NCI-H226 (cell line): ENCODE results near the gene PDE5A.
"Not testable (repeated sequence)": the region's sequence is repeated elsewhere in the genome, so short reads cannot be mapped to it uniquely, and the experiment has no call there.

Source experiments
- DNase-seq: peaks from one replicate; pipeline ENCODE4 v3.0.0-alpha.2; 2015

Gene PDE5A

DNA sequence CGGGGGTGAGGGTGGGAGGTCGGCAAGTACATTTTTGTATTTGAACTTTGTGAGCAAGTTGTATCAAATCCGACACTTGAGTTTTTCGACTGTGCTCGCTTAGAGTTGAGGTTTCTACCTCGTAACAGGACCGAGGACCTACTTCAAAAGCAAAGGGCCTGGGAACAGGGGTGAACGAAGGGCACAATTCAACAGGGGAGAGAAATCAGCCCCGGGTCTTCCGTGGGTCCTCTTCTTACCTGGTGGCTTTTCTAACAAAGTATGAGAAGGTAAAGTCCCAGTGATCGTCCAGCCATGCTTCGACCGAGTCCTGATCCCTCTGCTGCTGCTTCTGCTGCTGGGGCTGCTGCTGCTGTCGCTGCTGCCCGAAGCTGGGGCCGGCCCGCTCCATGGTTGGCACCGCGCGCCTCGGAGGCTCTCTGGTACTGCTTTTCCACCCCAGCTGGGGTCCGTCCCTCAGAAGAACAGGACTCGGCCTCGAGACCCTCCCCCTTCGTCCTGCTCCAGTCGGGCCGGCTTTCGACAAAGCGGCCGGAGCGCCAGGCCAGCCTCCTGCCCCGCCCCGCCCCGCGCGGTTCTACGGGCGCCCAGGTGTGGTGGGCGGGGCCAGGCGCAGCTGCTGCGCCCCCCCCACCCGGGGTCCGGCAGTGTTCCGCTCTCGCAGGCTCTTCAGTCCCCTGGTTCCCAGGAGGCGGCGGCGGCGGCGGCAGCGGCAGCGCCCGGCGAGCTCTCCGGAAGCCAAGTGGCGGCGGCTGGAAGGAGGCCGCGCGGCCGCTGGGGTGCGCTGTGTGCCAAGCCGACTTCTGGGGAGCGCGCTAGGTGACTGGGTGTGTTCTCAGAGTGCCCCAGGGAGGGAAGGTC, at the start of gene PDE5A:
Gene PDE5A, minus strand, starts transcription at position 524 of the 861 bp plus-strand sequence. Its CDS starts 133 bp downstream, at position 391.
- DNase-seq: peak; percentile 70

DNA sequence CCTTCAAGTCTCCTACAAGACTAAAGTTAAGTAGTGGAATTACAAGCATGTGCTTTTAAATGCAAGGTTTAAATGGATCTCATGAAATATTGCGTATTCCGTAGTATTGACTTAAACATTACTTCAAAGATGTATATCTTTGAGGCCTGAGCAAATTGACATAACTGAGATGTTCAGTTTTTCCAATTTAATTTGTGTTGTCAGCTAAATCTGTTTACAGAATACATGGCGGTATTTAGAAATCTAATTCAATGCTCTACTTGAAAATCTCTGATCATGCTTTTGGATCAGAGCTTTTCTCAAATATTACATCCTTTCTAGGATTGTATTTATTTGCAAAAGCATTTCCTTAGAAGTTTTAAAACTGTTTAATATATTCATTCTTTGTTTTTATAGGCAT, 47.5 kb upstream of the PDE5A start:
- DNase-seq: no peak

DNA sequence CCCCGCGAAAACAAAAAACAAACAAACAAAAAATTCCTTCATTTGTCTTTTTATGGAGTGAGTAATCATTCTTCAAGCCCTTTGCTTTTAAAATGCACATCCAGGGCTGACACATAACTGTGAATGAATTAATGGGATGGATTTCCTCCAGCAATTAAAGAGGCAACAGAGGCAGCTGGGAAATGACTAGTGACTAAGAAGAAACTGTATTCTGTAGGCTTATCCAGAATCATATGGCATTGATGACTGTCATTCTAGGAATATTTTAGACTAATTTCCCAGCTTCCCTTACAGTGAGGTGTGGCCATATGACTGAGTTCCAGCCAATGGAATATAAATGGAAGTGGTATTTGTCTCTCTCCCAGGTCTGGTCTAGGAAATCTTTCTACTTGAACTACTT, 46.8 kb upstream of the PDE5A start:
- no peak for DNase-seq

DNA sequence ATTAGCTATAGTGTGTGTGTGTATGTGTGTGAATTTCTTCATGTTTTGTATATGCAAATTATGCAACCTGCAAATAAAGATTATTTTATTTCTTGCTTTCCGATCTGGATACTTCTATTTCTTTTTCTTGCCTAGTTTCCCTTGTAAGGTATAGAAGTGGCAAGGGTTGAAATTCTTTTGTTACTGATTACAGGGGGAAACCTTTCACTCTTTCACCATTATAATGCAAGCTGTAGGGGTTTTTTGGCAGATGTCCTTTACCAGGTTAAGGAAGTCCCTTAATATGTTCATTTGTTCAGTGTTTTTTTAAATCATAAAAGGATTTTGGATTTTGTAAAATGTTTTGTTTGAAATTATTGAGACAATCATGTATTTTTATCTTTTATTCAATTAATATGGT, 44.3 kb upstream of the PDE5A start:
- DNase-seq: no peak

DNA sequence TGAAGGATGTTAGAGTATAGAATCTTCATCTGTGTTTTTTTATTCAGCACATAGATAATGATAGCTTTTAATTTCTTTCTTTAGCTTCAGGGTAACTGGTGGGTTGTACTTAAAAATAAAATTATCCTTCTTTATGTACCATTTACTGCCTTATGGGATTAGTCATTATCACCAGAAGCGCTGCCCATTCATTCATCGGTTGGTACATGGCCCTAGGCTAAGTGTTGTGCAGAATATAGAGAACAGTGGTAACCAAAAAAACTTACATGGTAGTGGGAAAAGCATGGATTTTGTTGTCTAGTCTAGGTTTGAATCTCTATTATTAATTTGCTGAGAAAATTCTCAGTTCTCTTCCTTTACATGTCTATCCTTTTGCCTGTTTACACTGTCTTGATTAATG, 43.5 kb upstream of the PDE5A start:
- DNase-seq: no peak

DNA sequence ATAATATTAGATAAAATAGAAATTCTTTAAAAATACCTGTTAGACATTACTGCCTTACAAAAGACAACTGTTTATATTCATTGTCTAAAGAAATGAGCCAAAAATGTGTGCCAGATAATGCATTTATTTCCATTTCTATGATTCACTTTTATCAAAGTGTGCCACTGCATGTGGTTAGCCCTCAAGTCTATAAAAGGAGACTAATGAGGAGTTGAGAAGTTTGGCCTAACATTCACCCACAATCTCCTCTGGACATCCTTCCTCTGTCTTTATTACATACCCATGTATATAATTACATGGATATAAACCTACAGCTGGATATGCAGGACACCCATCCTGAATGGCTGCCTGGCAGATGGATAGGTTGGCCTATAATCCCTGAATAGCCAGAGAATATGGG, 42.6 kb upstream of the PDE5A start:
- no peak for DNase-seq

DNA sequence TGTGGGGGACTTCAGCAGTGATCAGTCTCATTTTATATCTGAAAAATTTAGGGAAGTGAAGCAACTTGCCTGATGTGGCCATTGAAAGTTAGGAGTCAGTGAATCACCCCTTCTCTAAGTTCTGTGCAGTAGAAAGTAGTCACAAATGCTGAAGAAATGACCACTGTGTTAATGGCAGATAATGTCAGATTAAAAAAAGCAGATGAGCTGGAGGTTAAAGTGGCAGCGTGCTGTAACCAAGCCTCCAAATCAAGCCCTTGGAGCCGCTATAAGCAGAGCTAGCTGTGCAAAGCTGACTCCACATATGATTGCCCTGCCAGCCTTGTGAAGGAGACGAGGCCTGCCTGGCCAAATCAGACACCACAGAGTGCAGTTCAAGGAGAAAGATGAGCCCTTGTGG, 39.2 kb upstream of the PDE5A start:
- DNase-seq: no peak

DNA sequence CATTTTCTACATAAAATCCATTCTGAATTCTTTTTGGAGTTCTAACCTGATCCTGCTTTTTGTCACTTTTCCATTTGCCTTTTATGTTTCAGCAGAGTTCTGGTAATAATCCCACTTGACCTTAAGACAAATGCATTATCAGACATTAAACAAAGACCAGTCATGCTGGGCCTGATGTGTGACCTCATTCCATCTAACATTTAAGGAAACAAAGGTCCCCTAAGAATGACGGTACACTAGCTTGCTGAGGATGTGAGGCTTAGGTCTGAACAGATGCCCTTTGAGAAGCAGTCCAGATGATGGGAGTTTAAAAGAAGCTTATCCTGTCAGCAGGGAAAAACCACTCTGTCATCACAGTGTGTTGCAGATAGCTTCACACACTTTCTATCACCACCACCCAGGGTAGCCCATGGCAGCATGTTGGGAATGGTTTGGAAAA, 38.1 kb upstream of the PDE5A start:
- DNase-seq: no peak

DNA sequence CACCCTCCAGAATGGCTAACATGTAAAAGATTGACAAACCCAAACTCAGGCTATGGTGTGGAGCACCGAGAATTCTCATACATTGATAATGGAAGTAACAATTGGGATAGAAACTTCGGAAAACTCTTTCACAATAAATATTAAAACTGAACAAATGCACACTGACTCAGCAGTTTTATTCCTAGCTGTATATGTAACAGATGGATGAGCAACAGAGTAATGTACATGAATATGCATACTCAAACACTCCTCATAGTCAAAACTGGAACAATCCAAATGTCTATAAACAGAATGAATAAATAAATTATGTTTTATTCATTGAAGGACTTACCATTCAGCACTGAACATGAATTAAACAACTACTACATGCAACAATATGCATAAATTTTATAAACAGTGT, 37.1 kb upstream of the PDE5A start:
- no peak for DNase-seq

DNA sequence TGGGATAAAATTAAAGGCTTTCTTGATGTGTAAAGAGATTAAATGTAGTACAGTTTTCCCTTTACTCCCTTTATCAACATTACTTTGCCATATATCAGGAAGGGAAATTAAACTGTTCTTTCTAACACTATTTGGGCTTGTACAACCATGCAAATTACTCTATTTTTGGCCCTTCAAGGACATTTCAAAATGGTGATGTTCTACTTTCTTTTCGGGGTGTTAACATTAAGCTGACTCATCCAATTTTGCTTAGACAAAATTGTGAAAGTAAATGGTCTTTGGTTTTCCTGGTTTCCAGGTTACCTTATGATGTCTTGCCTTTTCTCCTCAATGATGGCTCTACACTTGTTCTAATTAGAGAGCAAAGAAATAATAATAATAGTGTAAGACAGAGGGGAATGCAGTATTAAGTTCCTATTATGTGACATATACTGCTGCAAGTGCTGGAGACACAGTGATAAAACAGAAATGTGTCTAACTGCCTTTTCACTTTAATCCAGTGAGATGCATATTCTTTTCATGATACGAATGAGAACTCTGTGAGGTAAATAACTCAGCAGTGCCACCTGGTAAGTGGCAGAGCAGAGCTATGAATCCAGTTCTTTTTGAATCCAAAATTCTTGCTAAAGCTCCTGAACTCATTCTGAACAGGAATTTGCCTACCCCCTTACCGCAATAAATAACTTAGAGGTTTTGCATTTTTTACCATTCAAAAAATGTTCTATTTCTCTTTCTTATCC, 35.7 kb upstream of the PDE5A start:
- DNase-seq: no peak

DNA sequence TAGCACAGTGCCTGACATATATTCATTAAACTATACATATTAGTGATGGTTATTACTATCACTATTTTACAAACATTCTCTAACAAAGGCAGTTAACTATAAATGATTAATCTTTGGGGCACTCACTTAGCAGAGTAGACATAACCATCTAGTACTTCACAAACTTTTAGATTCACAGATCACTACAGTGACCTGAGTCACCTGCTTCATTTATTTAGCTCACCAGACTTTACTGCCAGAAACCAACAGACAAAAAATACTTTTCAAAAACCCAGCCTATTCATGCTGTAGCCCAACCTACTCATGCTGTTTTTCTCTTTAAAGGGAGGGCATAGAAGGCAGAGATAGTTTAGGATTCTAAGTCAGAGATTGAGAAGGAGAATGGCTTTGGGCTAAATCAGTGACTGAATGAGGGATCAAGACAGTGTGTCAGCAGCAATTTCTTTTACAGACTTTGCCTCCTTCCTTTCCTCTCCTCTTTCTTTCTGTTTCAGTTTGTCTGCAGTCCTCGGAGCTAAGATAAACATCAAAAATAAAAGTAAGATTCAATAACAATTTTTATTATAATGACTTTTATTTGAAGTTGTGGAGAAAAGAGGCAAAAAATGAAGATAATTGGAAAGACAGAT, 34.7 kb upstream of the PDE5A start:
- no peak for DNase-seq

DNA sequence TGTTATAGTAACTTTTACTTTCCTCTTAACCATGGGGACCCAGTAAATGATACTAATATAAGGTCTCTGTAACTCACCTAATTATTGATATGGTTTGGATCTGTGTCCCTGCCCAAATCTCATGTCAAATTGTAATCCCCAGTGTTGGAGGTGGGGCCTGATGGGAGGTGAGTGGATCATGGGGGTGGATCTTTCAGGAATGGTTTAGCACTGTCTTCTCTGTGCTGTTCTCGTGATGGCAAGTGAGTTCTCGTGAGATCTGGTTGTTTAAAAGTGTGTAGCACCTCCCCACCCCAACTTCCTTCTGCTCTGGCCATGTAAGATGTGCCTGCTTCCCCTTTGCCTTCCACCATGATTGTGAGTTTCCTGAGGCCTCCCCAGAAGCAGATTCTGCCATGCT, 34.0 kb upstream of the PDE5A start:
- not testable (repeated sequence) for DNase-seq

DNA sequence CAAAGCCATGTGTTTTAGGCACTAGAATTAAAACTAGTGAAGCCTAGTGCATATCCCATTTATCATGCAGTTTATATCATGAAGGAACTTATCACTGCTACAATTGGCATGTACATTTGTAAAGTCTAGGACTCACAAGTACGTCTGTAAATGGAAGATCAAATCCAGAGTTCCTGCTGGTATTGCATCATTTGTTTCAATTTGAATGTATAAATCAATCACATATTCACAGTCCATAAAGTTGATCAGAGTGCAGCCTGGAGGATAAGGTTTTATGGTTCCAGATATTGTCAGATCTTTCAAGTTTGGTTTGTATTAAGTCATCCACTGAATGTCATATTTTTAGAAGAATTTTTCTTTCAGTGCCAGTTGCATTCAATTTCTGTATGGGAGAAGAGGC, 32.6 kb upstream of the PDE5A start:
- no peak for DNase-seq

DNA sequence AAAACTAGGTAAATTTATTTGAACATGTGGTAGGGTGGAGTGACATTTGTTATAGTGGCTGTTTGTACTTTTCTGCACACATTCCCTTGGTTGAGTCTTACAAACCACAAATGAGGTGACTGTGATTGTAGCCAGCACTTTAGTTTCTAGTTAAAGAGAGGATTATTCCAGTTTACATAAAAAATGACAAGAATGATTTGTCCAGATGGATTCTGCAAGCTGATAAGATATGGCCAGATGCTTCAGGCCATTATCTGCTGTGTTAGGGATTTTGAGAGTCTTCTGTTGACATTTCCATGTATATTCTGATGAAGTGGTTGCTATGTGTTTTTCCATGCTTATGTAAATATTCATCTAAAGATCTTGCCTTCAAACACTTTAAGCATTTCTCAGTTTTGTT, 31.0 kb upstream of the PDE5A start:
- DNase-seq: peak; percentile 47

DNA sequence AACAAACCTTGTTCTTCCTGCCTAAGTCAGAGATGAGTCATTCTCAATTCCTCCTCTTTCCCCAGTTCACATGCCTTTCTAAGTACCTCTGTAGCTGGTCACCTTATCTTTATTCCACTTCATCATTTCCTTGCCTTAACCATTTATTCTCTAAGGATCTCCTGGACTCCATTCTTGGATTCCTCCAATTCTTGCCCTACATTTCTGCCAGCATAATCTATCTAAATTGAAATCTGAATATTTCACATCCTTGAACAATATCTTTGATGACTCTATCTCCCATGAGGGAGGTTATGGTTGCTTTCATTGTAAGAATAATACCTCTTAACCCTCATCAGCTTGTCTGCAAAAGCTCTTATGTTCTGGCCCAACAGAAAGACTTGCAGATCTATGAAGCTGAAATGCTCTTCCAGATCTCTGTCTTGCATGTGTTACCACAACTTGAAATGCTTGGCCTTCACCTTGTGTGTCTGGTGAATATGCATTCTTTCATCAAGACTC, 28.6 kb upstream of the PDE5A start:
- DNase-seq: peak; percentile 80

DNA sequence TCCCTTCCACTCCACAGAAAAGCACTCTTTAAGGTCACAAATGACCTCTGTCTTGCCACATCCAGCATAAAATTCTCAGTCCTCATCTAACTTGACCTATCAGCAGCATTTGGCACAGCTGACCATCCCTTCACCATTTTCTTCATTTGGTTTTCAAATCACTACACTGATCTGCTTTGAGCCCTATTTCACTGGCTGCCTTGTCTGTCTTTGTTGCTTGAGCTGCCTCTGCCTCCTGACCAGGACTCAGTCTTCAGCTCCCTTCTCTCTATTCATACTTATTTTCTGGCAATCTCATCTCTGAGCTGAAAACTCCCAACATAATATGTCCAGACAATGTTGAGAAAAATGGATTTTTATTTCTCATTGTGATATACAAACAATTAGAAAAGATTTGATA, 27.7 kb upstream of the PDE5A start:
- no peak for DNase-seq

DNA sequence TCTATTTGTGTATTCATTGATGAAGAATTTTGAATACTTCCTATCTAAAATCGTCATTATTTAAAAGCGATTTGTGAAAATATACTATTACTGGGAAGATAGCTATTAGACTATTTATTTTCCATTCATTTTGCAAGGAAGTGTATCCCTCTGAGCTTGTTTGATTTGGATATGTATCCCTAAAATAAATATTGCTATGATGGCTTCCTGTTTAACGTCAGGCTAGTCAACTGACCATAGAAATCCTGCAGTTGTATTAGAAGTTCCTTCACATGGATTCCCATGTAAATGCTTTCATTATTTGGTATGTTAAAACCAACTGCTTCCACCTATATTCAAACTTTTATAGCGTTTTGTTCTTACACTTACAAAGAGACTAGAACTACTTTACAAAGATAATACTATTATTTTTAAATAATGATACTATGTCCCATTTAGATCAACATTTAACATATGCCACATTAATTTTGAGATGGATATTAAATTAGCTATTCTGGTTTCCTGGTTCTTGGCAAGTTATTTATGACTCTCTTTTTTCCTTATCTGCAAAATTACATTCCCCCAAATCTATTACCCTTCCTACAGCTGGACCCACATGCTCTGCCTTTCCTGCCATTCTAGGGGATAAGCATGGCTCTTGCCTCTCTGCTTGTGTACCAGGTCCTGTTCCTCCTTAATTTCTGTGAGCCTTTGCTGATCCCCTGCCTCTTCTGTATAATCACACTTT, 26.7 kb upstream of the PDE5A start:
- DNase-seq: no peak

DNA sequence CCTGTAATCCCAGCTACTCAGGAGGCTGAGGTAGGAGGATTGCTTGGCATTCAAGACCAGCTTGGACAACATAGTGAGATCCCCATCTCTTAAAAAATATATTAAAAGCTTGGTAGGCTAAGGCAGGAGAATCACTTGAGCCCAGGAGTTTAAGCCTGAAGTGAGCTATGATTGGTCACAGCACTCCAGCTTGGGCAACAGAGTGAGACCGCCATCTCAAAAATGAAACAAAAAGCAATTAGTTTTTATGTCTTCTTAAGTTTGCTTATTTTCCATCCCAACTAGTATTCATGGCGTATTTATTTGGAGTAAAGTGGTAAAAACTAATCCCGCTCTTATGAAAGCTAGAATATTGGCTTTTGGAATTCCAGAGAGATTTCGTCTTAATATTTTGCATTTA, 25.4 kb upstream of the PDE5A start:
- no peak for DNase-seq

DNA sequence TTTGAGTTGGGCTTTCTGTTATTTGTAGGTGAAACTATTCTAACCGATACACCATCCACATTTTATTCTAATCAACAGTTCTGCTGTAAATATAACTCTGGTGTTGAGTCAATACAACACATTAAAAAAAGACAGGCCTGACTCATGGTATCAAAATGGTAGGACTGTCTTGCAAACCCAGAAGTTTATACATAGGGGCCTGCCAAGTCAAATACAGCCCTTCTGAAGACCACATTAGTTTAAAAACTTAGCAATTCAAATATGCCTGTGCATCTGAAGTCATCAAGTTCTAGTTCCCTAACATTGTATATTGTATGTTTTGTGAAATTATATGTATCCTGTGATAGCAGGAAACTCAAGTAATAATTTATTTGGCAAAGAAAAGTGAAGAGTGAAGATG, 24.4 kb upstream of the PDE5A start:
- DNase-seq: peak; percentile 28

DNA sequence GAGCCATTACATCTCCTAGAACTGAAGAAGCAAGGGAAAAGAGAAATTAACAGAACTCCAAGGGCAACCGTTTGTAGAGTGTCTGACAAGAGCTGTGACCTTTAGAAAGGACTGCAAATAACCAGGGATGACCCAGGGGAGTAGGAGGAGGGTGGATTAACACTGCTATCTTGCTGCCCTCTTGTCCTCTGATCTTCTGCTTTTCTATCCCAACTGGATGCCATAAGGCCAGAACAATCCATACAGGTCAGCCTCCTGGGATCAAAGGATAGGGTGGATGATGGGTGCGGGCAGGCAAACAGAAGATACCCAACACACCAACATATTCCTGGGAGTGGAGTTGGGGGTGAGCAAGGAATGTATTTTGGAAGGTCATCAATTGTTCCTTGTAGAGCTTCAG, 19.8 kb upstream of the PDE5A start:
- DNase-seq: no peak

DNA sequence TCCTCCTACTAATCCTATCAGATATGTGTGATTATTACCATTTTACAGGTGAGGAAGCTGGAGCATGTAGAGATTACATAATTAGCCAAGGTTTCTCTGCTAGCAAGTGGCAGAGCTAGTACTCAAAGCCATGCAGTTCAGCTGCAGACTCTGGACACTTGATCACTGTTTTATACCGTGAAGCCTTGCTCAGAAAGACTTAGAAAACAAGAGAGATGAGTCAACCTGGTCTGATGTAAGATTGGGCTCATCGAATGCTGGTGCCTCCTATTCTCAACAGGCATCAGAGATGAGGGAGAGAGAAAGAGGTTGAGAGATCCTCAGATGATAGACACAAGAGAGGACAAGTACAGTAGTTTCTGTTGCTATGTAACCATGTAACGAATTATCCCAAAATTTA, 19.0 kb upstream of the PDE5A start:
- no peak for DNase-seq

DNA sequence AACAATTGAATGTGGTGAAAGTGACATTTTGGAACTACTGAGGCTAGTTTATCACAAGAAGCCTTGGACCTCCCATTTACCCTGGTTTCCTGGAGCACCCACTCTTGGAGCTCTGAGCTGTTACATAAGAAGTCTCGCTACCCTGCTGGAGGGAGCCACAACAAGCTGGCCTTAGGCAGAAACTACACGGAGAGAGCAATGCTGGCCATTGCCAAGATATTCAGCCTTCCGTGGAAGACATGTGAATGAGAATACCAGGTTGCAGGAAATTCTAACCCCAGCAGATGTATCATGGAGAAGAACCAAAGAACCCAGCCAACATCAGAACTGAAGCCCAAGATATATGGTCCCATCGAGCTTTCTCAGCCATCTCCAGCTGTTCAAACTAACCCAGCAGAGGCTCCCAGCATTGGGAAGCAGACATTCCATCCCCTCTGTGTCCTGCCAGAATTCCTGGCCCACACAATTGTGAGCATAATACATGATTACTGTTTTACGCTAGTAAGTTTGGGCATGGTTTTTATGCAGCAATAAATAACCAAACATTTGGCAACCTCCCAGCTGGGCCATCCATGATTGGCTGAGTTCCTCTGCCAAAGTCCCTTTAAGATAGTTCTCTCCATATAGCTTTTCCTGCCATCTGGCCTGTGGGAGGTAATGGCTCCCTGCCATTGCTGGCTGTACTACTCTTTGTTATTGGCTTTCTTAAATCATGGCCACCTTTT, 17.9 kb upstream of the PDE5A start:
- DNase-seq: no peak
